Kidney (tissue), 14 donors: Measurements from ENCODE around the gene U2SURP. TPM values are rescaled to one million over a fixed set of nuclear protein-coding genes. Genes with fewer than 3 reads are reported as not detected.

Source experiments
- DNase-seq, 5 donors: peaks; one replicate each; pipeline ENCODE4 v3.0.0-alpha.2; 2013 to 2020
- FAIRE-seq: peaks from 2 replicates; lab custom pipeline; 2012; peaks lifted over from hg19 to GRCh38; lab: Jason Lieb, UNC
- H3K27ac ChIP-seq, 2 donors: one replicate each; pipeline ENCODE4 v1.7.0; 2013; ENCODE audit warnings: low read depth in 2 of 2, low read length in 2 of 2, inconsistent platforms in 1 of 2
- H3K27me3 ChIP-seq: one replicate; pipeline ENCODE4 v1.7.1; 2013; ENCODE audit warnings: low read length, inconsistent platforms; ENCODE audit not compliant: control insufficient read depth, insufficient read depth
- H3K36me3 ChIP-seq, 3 donors: one replicate each; pipeline versions ENCODE4 v1.7.0 to v1.7.1; 2013; ENCODE audit warnings: low read length in 3 of 3, control low read depth in 1 of 3, inconsistent platforms in 1 of 3; ENCODE audit not compliant: insufficient read depth in 3 of 3, control insufficient read depth in 2 of 3
- H3K4me1 ChIP-seq, 3 donors: one replicate each; pipeline versions ENCODE4 v1.7.0 to v1.7.1; 2013; ENCODE audit warnings: low read length in 3 of 3, inconsistent platforms in 1 of 3, low read depth in 1 of 3; ENCODE audit not compliant: control insufficient read depth in 2 of 3, insufficient read depth in 2 of 3
- H3K4me3 ChIP-seq, 3 donors: one replicate each; pipeline versions ENCODE4 v1.7.0 to v1.8.1; 2013; ENCODE audit warnings: low read length in 3 of 3, control low read depth in 1 of 3, inconsistent platforms in 1 of 3
- H3K9ac ChIP-seq, 3 donors: one replicate each; pipeline versions ENCODE4 v1.7.0 to v1.7.1; 2013; ENCODE audit warnings: low read length in 3 of 3, control low read depth in 1 of 3, inconsistent platforms in 1 of 3
- H3K9me3 ChIP-seq, 3 donors: one replicate each; pipeline versions ENCODE4 v1.7.0 to v1.7.1; 2013; ENCODE audit warnings: low read length in 3 of 3, control low read depth in 1 of 3, inconsistent platforms in 1 of 3; ENCODE audit not compliant: control insufficient read depth in 2 of 3, insufficient read depth in 1 of 3
- CTCF ChIP-seq: IDR thresholded peaks from 3 replicates; pipeline ENCODE4 v1.5.1; 2012; ENCODE audit warnings: mild to moderate bottlenecking, moderate library complexity, borderline replicate concordance; ENCODE audit not compliant: insufficient read depth; ENCODE audit errors: extremely low read depth
- intact Hi-C: fragments of 100-400 bp; cut with DNase I; formaldehyde crosslinking; loops from one replicate; pipeline ENCODE4 v1.11.1; 2022
- polyA plus RNA-seq: library from polyadenylated mRNA; stranded (reverse); fragments of 350-450 nt; fragmentation: Illumina TruSeq; extraction: RNeasy Lipid Tissue Mini Kit (QIAGEN cat#74804); gene quantifications from one replicate; pipeline ENCODE4 v1.2.3, GENCODE V29; 2014; ENCODE audit warnings: low read depth, low replicate concordance; ENCODE audit not compliant: insufficient read depth
- total RNA-seq: library from RNA; stranded (reverse); fragmentation: NEBNext Ultra II Directional; extraction: Animal tissue kit (Norgen Biotek cat#: 25700); gene quantifications from one replicate; pipeline ENCODE4 v1.2.1, GENCODE V29; 2021
- donor health status: control.
- donor health status: control.
- donor health status: control.
- donor health status: control.
- donor health status: control.
- donor health status: DM: yes; HTN: yes; CAD: no.
- donor health status: Normal renal cell carcinoma (clear cell type).

U2SURP gene
- total and polyA plus RNA-seq, 2 donors from 2014 or later: 23.0 to 97.7 TPM

- Histone ChIP-seq H3K4me1 (peaks cover 0 to 4% (median 0%) of the 10 kb centered on the region in 3 donors), H3K27me3 (no peaks in the 10 kb centered on the region), H3K36me3 (no peaks in the 10 kb centered on the region), H3K27ac (no peak overlapping the region), H3K4me3 (no peak overlapping the region), H3K9ac (no peak overlapping the region), H3K9me3 (no peaks in the 10 kb centered on the region)
- intact Hi-C loops: no loop called here
- TF ChIP-seq CTCF: no peak
- FAIRE-seq (no peak), DNase-seq (no peak)
These were observed 63.4 kb downstream of the U2SURP start for GRCh38 chr3:143064777-143065176.

- Histone ChIP-seq H3K4me3 (no peak overlapping the region), H3K9ac (no peak overlapping the region), H3K36me3 (no peaks in the 10 kb centered on the region), H3K27me3 (no peaks in the 10 kb centered on the region), H3K27ac (no peak overlapping the region), H3K9me3 (no peaks in the 10 kb centered on the region), H3K4me1 (peaks cover 0 to 4% (median 0%) of the 10 kb centered on the region in 3 donors)
- DNase-seq: no peak
- FAIRE-seq: no peak
- intact Hi-C loops: no loop called here
- TF ChIP-seq CTCF: no peak
These were observed 64.0 kb downstream of the U2SURP start for GRCh38 chr3:143065364-143065763.

GRCh38 chr3:143066033-143066432 is 64.7 kb downstream of the U2SURP start:
- FAIRE-seq: no peak
- Histone ChIP-seq H3K27me3 (no peaks in the 10 kb centered on the region), H3K4me1 (peaks cover 0 to 4% (median 0%) of the 10 kb centered on the region in 3 donors), H3K27ac (no peak overlapping the region), H3K9me3 (no peaks in the 10 kb centered on the region), H3K9ac (no peak overlapping the region), H3K36me3 (no peaks in the 10 kb centered on the region), H3K4me3 (no peak overlapping the region)
- intact Hi-C loops: no loop called here
- no peak for TF ChIP-seq CTCF
- DNase-seq: no peak

- Histone ChIP-seq H3K4me3 (no peak overlapping the region), H3K4me1 (peaks cover 0 to 4% (median 0%) of the 10 kb centered on the region in 3 donors), H3K9me3 (no peaks in the 10 kb centered on the region), H3K9ac (no peak overlapping the region), H3K36me3 (no peaks in the 10 kb centered on the region), H3K27me3 (no peaks in the 10 kb centered on the region), H3K27ac (no peak overlapping the region)
- TF ChIP-seq CTCF: no peak
- intact Hi-C loops: no loop called here
- DNase-seq: no peak
- no peak for FAIRE-seq
These were observed 65.8 kb downstream of the U2SURP start for GRCh38 chr3:143067201-143067600.
